DND-41 (cell line): ENCODE measurements around the gene C1GALT1C1.

Experiments
- ATAC-seq: fragments of 200-7000 bp; cut with Tn5 transposase; 3 replicates; pipeline ENCODE4 v1.9.1; 2021; ENCODE audit warnings: low read depth; ENCODE audit not compliant: insufficient read depth
- DNase-seq: peaks from one replicate; pipeline ENCODE4 v3.0.0-alpha.2; 2020
- H2AFZ ChIP-seq: 2 replicates; pipeline ENCODE4 v1.6.0; 2012; ENCODE audit warnings: low read depth, low read length
- H3K27ac ChIP-seq: 2 replicates; pipeline ENCODE4 v1.5.1; 2012; ENCODE audit warnings: low read length, inconsistent platforms
- H3K27me3 ChIP-seq: fragments of 200-600 bp; sonication (generic); 2 replicates; pipeline ENCODE4 v1.6.0; 2012; ENCODE audit warnings: low read length, mild to moderate bottlenecking, inconsistent platforms; ENCODE audit not compliant: insufficient read depth, poor library complexity
- H3K36me3 ChIP-seq: 2 replicates; pipeline ENCODE4 v1.5.1; 2012; ENCODE audit warnings: low read length, inconsistent platforms; ENCODE audit not compliant: insufficient read depth
- H3K4me1 ChIP-seq: 2 replicates; pipeline ENCODE4 v1.5.1; 2012; ENCODE audit warnings: mild to moderate bottlenecking, low read length; ENCODE audit not compliant: insufficient read depth
- H3K4me2 ChIP-seq: 2 replicates; pipeline ENCODE4 v1.6.0; 2012; ENCODE audit warnings: mild to moderate bottlenecking, moderate library complexity, low read length, inconsistent platforms; ENCODE audit not compliant: insufficient read depth
- H3K4me3 ChIP-seq, 2 experiments: fragments of 200-600 bp in 1 of 2; shearing (Covaris generic) in 1 of 2; 2 replicates each; pipeline ENCODE4 v1.5.1; 2012 to 2016; ENCODE audit warnings: inconsistent platforms in 2 of 2, low read length in 2 of 2, mild to moderate bottlenecking in 2 of 2, low read depth in 1 of 2, moderate library complexity in 1 of 2
- H3K79me2 ChIP-seq: 2 replicates; pipeline ENCODE4 v1.6.0; 2012; ENCODE audit warnings: low read length, inconsistent platforms; ENCODE audit not compliant: insufficient read depth
- H3K9ac ChIP-seq: 2 replicates; pipeline ENCODE4 v1.6.0; 2012; ENCODE audit warnings: low read depth, mild to moderate bottlenecking, inconsistent platforms, low read length, moderate library complexity
- H3K9me3 ChIP-seq: 2 replicates; pipeline ENCODE4 v1.5.1; 2012; ENCODE audit warnings: low read length, moderate library complexity, mild to moderate bottlenecking, inconsistent platforms; ENCODE audit not compliant: insufficient read depth, severe bottlenecking
- H4K20me1 ChIP-seq: 2 replicates; pipeline ENCODE4 v1.6.0; 2012; ENCODE audit warnings: low read length; ENCODE audit not compliant: insufficient read depth
- CTCF ChIP-seq: IDR thresholded peaks from 2 replicates; pipeline ENCODE4 v1.5.1; 2012; ENCODE audit warnings: borderline replicate concordance, low read length, moderate library complexity, mild to moderate bottlenecking; ENCODE audit not compliant: poor library complexity, severe bottlenecking; ENCODE audit errors: extremely low read depth
- EZH2 ChIP-seq: IDR thresholded peaks from 3 replicates; pipeline ENCODE4 v1.6.1; 2012; ENCODE audit warnings: borderline replicate concordance, low read depth, mild to moderate bottlenecking, moderate library complexity, low read length, inconsistent platforms; ENCODE audit not compliant: severe bottlenecking

The C1GALT1C1 gene

GRCh38 chrX:120647127-120647526, 17.3 kb upstream of the C1GALT1C1 start:
- TF ChIP-seq CTCF (no peak), EZH2 (no peak)
- Histone ChIP-seq H2AFZ (no peak overlapping the region), H4K20me1 (no peaks in the 10 kb centered on the region), H3K4me3 (no peak overlapping the region), H3K27ac (no peak overlapping the region), H3K4me1 (no peaks in the 10 kb centered on the region), H3K9ac (no peak overlapping the region), H3K4me2 (no peak overlapping the region), H3K36me3 (no peaks in the 10 kb centered on the region), H3K79me2 (no peaks in the 10 kb centered on the region), H3K27me3 (no peaks in the 10 kb centered on the region), H3K9me3 (no peaks in the 10 kb centered on the region)
- ATAC-seq (no peak), DNase-seq (no peak)

GRCh38 chrX:120642871-120643270, 13.0 kb upstream of the C1GALT1C1 start:
- H4K20me1 ChIP-seq: no peaks in the 10 kb centered on the region
- DNase-seq: no peak
- H3K27me3 ChIP-seq: no peaks in the 10 kb centered on the region
- no peaks in the 10 kb centered on the region for H3K4me1 ChIP-seq
- H3K9ac ChIP-seq: no peak overlapping the region
- H2AFZ ChIP-seq: no peak overlapping the region
- no peak overlapping the region for H3K27ac ChIP-seq
- no peak for ATAC-seq
- H3K9me3 ChIP-seq: no peaks in the 10 kb centered on the region
- no peak overlapping the region for H3K4me2 ChIP-seq
- no peak for TF ChIP-seq EZH2
- no peak for TF ChIP-seq CTCF
- no peak overlapping the region for H3K4me3 ChIP-seq
- no peaks in the 10 kb centered on the region for H3K36me3 ChIP-seq
- H3K79me2 ChIP-seq: no peaks in the 10 kb centered on the region

GRCh38 chrX:120638619-120639018, 8.8 kb upstream of the C1GALT1C1 start:
- Histone ChIP-seq H3K27ac (no peak overlapping the region), H3K79me2 (no peaks in the 10 kb centered on the region), H2AFZ (no peak overlapping the region), H3K9me3 (no peaks in the 10 kb centered on the region), H3K27me3 (no peaks in the 10 kb centered on the region), H4K20me1 (no peaks in the 10 kb centered on the region), H3K36me3 (no peaks in the 10 kb centered on the region), H3K4me1 (no peaks in the 10 kb centered on the region), H3K9ac (no peak overlapping the region), H3K4me3 (no peak overlapping the region), H3K4me2 (no peak overlapping the region)
- no peak for ATAC-seq
- no peak for TF ChIP-seq EZH2
- TF ChIP-seq CTCF: no peak
- no peak for DNase-seq

GRCh38 chrX:120625371-120625770, 4.5 kb downstream of the C1GALT1C1 start:
- H2AFZ ChIP-seq: no peak overlapping the region
- ATAC-seq (no peak), DNase-seq (no peak)
- H3K36me3 ChIP-seq: no peaks in the 10 kb centered on the region
- H3K79me2 ChIP-seq: peaks cover 28% of the 10 kb centered on the region
- no peaks in the 10 kb centered on the region for H4K20me1 ChIP-seq
- H3K4me2 ChIP-seq: no peak overlapping the region
- H3K9me3 ChIP-seq: no peaks in the 10 kb centered on the region
- peaks cover 13% of the 10 kb centered on the region for H3K4me1 ChIP-seq
- no peak overlapping the region for H3K27ac ChIP-seq
- no peaks in the 10 kb centered on the region for H3K27me3 ChIP-seq
- no peak overlapping the region for H3K4me3 ChIP-seq
- TF ChIP-seq EZH2 (no peak), CTCF (no peak)
- H3K9ac ChIP-seq: no peak overlapping the region
